ENCODE data around the gene TRIM17.

DNA sequence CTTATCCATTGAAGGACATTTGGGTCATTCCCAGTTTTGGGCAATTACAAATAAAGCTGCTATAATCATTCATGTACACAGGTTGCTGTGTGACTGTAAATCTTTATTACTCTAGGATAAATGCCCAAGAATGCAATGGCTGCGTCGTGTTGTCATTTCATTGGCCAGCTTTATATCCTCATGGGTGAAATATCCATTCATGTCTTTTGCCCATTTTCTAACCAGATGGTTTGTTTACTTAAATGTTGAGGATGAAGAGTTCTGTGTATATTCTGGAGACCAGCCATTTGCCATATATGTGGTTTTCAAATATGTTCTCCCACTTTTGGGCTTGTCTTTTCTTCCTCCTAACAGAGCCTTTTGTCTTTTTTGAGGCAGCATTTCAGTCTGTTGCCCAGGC lies 35.3 kb downstream of the TRIM17 start:
- TF ChIP-seq POLR2A (IDR thresholded peaks at IDR 0.05) (no peak), CTCF (IDR thresholded peaks at IDR 0.05) (no peak)

All from breast epithelium (tissue), 3 donors.